Gastrocnemius medialis (tissue), 4 donors: ENCODE measurements around the gene PCSK5. TPM values are rescaled to one million over a fixed set of nuclear protein-coding genes. Genes with fewer than 3 reads are reported as not detected.

Source experiments
- ATAC-seq, 2 donors: fragments of 150-250 bp; one replicate each; pipeline ENCODE4 v1.9.1; 2016
- DNase-seq, 2 donors: peaks; one replicate each; pipeline ENCODE4 v3.0.0-alpha.2; 2019
- H3K27ac ChIP-seq, 4 donors: fragments of 200-600 bp; sonication (generic); 1 replicate in 1 of 4; 2 replicates in 3 of 4; pipeline ENCODE4 v1.5.1; 2016 to 2018; ENCODE audit warnings: mild to moderate bottlenecking in 2 of 4, moderate library complexity in 1 of 4
- H3K27me3 ChIP-seq, 3 donors: fragments of 200-600 bp; sonication (generic) in 2 of 3; 1 replicate in 1 of 3; 2 replicates in 2 of 3; pipeline versions ENCODE4 v1.5.1 to v1.6.0; 2016 to 2019; ENCODE audit warnings: mild to moderate bottlenecking in 1 of 3, moderate library complexity in 1 of 3
- H3K36me3 ChIP-seq, 2 donors: fragments of 200-600 bp; sonication (generic) in 1 of 2; one replicate each; pipeline ENCODE4 v1.5.1; 2017 to 2018
- H3K4me1 ChIP-seq, 2 donors: fragments of 200-600 bp; sonication (generic) in 1 of 2; one replicate each; pipeline ENCODE4 v1.5.1; 2016 to 2017; ENCODE audit warnings: mild to moderate bottlenecking in 2 of 2
- H3K4me3 ChIP-seq, 4 donors: fragments of 200-600 bp; sonication (generic) in 3 of 4; 1 replicate in 1 of 4; 2 replicates in 3 of 4; pipeline ENCODE4 v1.5.1; 2016 to 2019; ENCODE audit warnings: mild to moderate bottlenecking in 2 of 4
- H3K9me3 ChIP-seq, 3 donors: fragments of 200-600 bp; sonication (generic) in 2 of 3; 1 replicate in 1 of 3; 2 replicates in 2 of 3; pipeline ENCODE4 v1.5.1; 2016 to 2019
- CTCF ChIP-seq, 5 experiments: fragments of 450-650 bp in 3 of 5; fragments of 200-600 bp in 2 of 5; sonication (generic) in 2 of 5; IDR thresholded peaks in 4 of 5; conservative IDR thresholded peaks in 1 of 5; 1 replicate in 4 of 5; 2 replicates in 1 of 5; pipeline ENCODE4 v1.5.1; 2016 to 2019; ENCODE audit warnings: antibody characterized with exemption in 5 of 5, mild to moderate bottlenecking in 3 of 5, moderate library complexity in 3 of 5
- POLR2A ChIP-seq, 2 donors: fragments of 450-650 bp; IDR thresholded peaks; one replicate each; pipeline ENCODE4 v1.6.1; 2017; ENCODE audit warnings: antibody characterized with exemption in 2 of 2, mild to moderate bottlenecking in 2 of 2, moderate library complexity in 2 of 2
- in situ Hi-C, 4 donors: fragments of 200-750 bp; cut with MboI; loops; one replicate each; pipeline versions ENCODE4 v1.15.0 to v1.8.0; 2017; ENCODE audit warnings: low sequenced_read_pairs in 4 of 4
- intact Hi-C: fragments of 100-400 bp; cut with DNase I; formaldehyde crosslinking; loops from one replicate; pipeline ENCODE4 v1.15.1; 2023; ENCODE audit warnings: low total_unique reads
- total RNA-seq, 4 donors: library from RNA; depleted of rRNA; stranded (reverse); fragments of >200 nt; gene quantifications; one replicate each; pipeline versions ENCODE4 v1.1.0 to v1.2.3, GENCODE V29; 2016

Gene PCSK5
- total RNA-seq, 4 donors from 2014 or later, result 1.3 to 8.3 (median 3.2) TPM

DNA sequence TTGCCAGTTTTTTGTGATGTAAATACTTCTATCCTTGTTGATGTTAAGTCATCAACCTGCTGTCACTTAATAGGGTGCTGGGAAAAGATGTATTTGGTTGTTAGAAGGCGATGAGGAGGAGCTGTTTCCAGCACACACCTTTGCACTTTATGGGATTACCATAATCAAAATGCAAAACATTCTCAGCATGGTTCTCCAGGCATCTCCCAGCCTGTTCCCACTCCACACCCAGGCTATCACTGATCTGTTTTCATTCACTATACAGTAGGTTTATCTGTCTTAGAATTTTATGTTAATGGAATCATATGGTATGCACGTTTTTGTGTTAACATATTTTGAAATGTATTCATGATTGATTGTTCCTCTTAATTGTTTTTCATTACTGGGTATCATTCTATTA lies 35.9 kb downstream of the PCSK5 start:
- Histone ChIP-seq H3K4me1 (peaks cover under 1 to 6% of the 10 kb centered on the region in 2 donors), H3K4me3 (no peak overlapping the region), H3K27ac (no peak overlapping the region), H3K27me3 (no peaks in the 10 kb centered on the region), H3K36me3 (no peaks in the 10 kb centered on the region), H3K9me3 (no peaks in the 10 kb centered on the region)
- intact Hi-C loops, result no loop called here
- no peak for TF ChIP-seq POLR2A (IDR thresholded peaks at IDR 0.05)
- no peak for DNase-seq
- in situ Hi-C loops, result no loop called here
- no peak for ATAC-seq

DNA sequence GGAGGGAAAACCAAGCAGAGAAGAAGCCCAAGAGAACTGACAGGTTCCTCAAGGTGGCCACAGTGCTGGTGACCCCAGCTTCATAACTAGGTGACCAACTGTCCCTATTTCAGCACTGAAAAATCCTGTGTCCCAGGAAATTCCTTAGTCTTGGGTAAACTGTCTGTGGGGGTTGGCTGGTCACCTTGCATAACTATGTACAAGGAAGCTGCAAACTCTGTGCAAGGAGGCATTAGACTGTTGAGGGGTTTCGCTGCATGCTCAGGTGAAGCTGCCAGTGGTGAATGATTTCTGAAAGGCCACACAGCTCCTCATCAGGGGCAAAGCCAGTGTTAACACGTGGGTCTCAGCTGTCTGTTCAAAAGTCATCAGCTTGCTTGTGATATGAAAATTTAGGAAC lies 36.9 kb downstream of the PCSK5 start:
- ATAC-seq, result no peak
- no peak for DNase-seq
- no peaks in the 10 kb centered on the region for H3K27me3 ChIP-seq
- in situ Hi-C loops, result no loop called here
- peaks cover 3 to 15% of the 10 kb centered on the region in 2 donors for H3K4me1 ChIP-seq
- no peaks in the 10 kb centered on the region for H3K9me3 ChIP-seq
- intact Hi-C loops, result no loop called here
- H3K27ac ChIP-seq, result no peak overlapping the region
- TF ChIP-seq POLR2A (IDR thresholded peaks at IDR 0.05) (no peak), CTCF (IDR thresholded peaks at IDR 0.05 in 4 of 5, conservative IDR thresholded peaks at IDR 0.05 in 1 of 5) (no peak)
- H3K36me3 ChIP-seq, result no peaks in the 10 kb centered on the region
- H3K4me3 ChIP-seq, result no peak overlapping the region

GRCh38 chr9:75930190-75930589 lies 39.7 kb downstream of the PCSK5 start:
- intact Hi-C loops (no loop called here), in situ Hi-C loops (no loop called here)
- H3K4me1 ChIP-seq, result peaks cover 3 to 15% of the 10 kb centered on the region in 2 donors
- no peaks in the 10 kb centered on the region for H3K36me3 ChIP-seq
- H3K9me3 ChIP-seq, result no peaks in the 10 kb centered on the region
- H3K27me3 ChIP-seq, result no peaks in the 10 kb centered on the region
- no peak overlapping the region for H3K4me3 ChIP-seq
- peak overlapping the region in 1 of 4 donors; percentile 31 for H3K27ac ChIP-seq
- no peak for TF ChIP-seq CTCF (IDR thresholded peaks at IDR 0.05 in 4 of 5, conservative IDR thresholded peaks at IDR 0.05 in 1 of 5)
- TF ChIP-seq POLR2A (IDR thresholded peaks at IDR 0.05), result no peak
- DNase-seq (no peak), ATAC-seq (no peak)

DNA sequence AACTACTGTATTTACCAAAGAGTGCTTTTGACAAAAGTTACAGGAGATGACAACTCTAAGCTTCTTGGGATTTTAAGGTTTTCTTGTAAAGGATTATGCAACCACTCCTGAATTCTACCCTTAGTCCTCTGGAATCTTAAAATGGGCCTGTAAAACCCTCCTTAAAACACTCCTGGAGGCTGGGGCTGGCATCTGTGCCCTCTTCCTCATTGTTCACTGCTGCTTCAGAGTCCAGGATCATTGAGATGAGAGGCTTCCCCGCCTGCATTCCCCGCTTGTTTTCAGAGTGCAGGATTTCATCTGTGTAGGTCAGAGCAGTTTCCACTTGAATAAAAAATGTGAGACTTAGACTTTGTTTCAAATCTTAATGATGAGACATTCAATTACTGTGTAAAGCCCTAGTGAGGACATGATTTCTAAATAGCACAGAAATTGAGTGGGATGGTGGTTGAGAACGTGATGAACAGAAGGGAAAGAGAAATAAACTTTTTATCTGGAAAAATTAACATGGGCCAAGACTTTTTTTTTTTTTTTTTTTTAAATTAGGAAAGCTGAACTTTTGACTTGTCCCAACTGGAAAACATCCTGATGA lies 40.4 kb downstream of the PCSK5 start:
- no peaks in the 10 kb centered on the region for H3K27me3 ChIP-seq
- no peaks in the 10 kb centered on the region for H3K36me3 ChIP-seq
- ATAC-seq, result no peak
- H3K4me3 ChIP-seq, result no peak overlapping the region
- in situ Hi-C loops, result no loop called here
- TF ChIP-seq CTCF (IDR thresholded peaks at IDR 0.05 in 4 of 5, conservative IDR thresholded peaks at IDR 0.05 in 1 of 5), result no peak
- intact Hi-C loops, result no loop called here
- peak overlapping the region in 1 of 4 donors; percentile 31 for H3K27ac ChIP-seq
- DNase-seq, result no peak
- no peaks in the 10 kb centered on the region for H3K9me3 ChIP-seq
- peaks cover 3 to 18% of the 10 kb centered on the region in 2 donors for H3K4me1 ChIP-seq

GRCh38 chr9:75933982-75934381 lies 43.5 kb downstream of the PCSK5 start:
- TF ChIP-seq POLR2A (IDR thresholded peaks at IDR 0.05) (no peak), CTCF (IDR thresholded peaks at IDR 0.05 in 4 of 5, conservative IDR thresholded peaks at IDR 0.05 in 1 of 5) (no peak)
- in situ Hi-C loops (no loop called here), intact Hi-C loops (no loop called here)
- DNase-seq, result peak in 1 of 2 donors; percentile 10
- H3K27me3 ChIP-seq, result no peaks in the 10 kb centered on the region
- peak overlapping the region in 1 of 4 donors; percentile 49 for H3K27ac ChIP-seq
- no peak overlapping the region for H3K4me3 ChIP-seq
- H3K36me3 ChIP-seq, result no peaks in the 10 kb centered on the region
- no peaks in the 10 kb centered on the region for H3K9me3 ChIP-seq
- peaks cover 3 to 22% of the 10 kb centered on the region in 2 donors for H3K4me1 ChIP-seq
- peak in 1 of 2 donors; percentile 71 for ATAC-seq
